G401.6 (cell line): ENCODE data around the gene ENPP3.

ENCODE experiments used
- FAIRE-seq: peaks from 2 replicates; lab custom pipeline; 2012; peaks lifted over from hg19 to GRCh38; lab: Jason Lieb, UNC

Gene ENPP3

GRCh38 chr6:131642987-131643611 is 6.0 kb downstream of the ENPP3 start:
- FAIRE-seq, result no peak

- no peak for FAIRE-seq
These were observed 6.9 kb downstream of the ENPP3 start for GRCh38 chr6:131643855-131644460.

- FAIRE-seq, result no peak
These were observed 7.8 kb downstream of the ENPP3 start for GRCh38 chr6:131644921-131645320.

GRCh38 chr6:131645846-131646245 is 8.7 kb downstream of the ENPP3 start:
- FAIRE-seq, result no peak

GRCh38 chr6:131646249-131646670 is 9.2 kb downstream of the ENPP3 start:
- no peak for FAIRE-seq

- FAIRE-seq, result no peak
These were observed 14.7 kb downstream of the ENPP3 start for GRCh38 chr6:131651782-131652181.

GRCh38 chr6:131652472-131652871 is 15.4 kb downstream of the ENPP3 start:
- FAIRE-seq, result no peak

GRCh38 chr6:131654326-131654725 is 17.2 kb downstream of the ENPP3 start:
- FAIRE-seq, result no peak

GRCh38 chr6:131655387-131655786 is 18.3 kb downstream of the ENPP3 start:
- FAIRE-seq, result no peak

- FAIRE-seq, result no peak
These were observed 18.8 kb downstream of the ENPP3 start for GRCh38 chr6:131655951-131656350.

- no peak for FAIRE-seq
These were observed 19.6 kb downstream of the ENPP3 start for GRCh38 chr6:131656667-131657066.

GRCh38 chr6:131657222-131657621 is 20.1 kb downstream of the ENPP3 start:
- no peak for FAIRE-seq

GRCh38 chr6:131657630-131658111 is 20.6 kb downstream of the ENPP3 start:
- FAIRE-seq, result no peak

GRCh38 chr6:131658287-131658686 is 21.2 kb downstream of the ENPP3 start:
- no peak for FAIRE-seq

- no peak for FAIRE-seq
These were observed 23.1 kb downstream of the ENPP3 start for GRCh38 chr6:131660195-131660594.

GRCh38 chr6:131663578-131664165 is 26.6 kb downstream of the ENPP3 start:
- no peak for FAIRE-seq

GRCh38 chr6:131669891-131670290 is 32.8 kb downstream of the ENPP3 start:
- FAIRE-seq, result no peak

- no peak for FAIRE-seq
These were observed 36.1 kb downstream of the ENPP3 start for GRCh38 chr6:131673184-131673583.

GRCh38 chr6:131678442-131678841 is 41.3 kb downstream of the ENPP3 start:
- FAIRE-seq, result no peak

- no peak for FAIRE-seq
These were observed 43.8 kb downstream of the ENPP3 start for GRCh38 chr6:131680868-131681267.

GRCh38 chr6:131681585-131681984 is 44.5 kb downstream of the ENPP3 start:
- no peak for FAIRE-seq

GRCh38 chr6:131682442-131682841 is 45.3 kb downstream of the ENPP3 start:
- FAIRE-seq, result no peak

GRCh38 chr6:131683479-131683878 is 46.4 kb downstream of the ENPP3 start:
- no peak for FAIRE-seq

GRCh38 chr6:131685266-131685780 is 48.2 kb downstream of the ENPP3 start:
- no peak for FAIRE-seq
